ENCODE measurements around the gene NPTX1. TPM values are rescaled to one million over a fixed set of nuclear protein-coding genes. Genes with fewer than 3 reads are reported as not detected.

Gene NPTX1
- total RNA-seq, 1 donor = under 0.01 TPM

DNA sequence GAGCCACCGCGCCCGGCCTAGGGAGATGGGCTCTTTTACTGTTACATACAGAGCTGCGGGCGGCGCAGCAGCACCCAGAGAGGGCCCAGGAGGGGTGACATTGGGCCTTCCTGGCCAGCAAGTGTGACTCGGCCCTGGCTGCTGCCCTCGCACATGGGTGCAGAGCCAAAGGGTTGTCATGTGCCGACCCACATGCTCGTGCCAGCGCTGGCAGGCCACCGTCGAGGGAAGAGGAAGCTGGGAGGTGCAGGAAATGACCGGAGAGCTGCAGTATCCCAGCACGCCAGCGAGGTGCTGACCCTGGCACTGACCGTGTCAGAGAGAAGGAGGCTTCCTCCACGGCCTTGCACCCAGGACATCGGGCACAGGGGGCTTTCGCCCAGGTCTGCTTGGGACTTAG lies 53.4 kb downstream of the NPTX1 start:
- no peaks in the 10 kb centered on the region for H3K27me3 ChIP-seq (ENCODE audit: insufficient read depth, low read length)
- H2AFZ ChIP-seq (ENCODE audit: low read length) = no peak overlapping the region
- H4K20me1 ChIP-seq (ENCODE audit: insufficient read depth, low read length) = peaks cover 31% of the 10 kb centered on the region
- DNase-seq (ENCODE audit: insufficient read length, low spot score, missing footprints) = peak; percentile 35
- peaks cover 14% of the 10 kb centered on the region for H3K36me3 ChIP-seq (ENCODE audit: insufficient read depth, low read length)
- no peak overlapping the region for H3K27ac ChIP-seq (ENCODE audit: low read depth, low read length)
- H3K79me2 ChIP-seq (ENCODE audit: insufficient read depth, low read length) = peaks cover 2% of the 10 kb centered on the region
- peaks cover 4% of the 10 kb centered on the region for H3K4me1 ChIP-seq (ENCODE audit: insufficient read depth, low read length)
- no peak overlapping the region for H3K4me2 ChIP-seq (ENCODE audit: insufficient read depth, low read length)
- no peak overlapping the region for H3K4me3 ChIP-seq (ENCODE audit: insufficient read depth, low read length)
- TF ChIP-seq, protein P1, sequence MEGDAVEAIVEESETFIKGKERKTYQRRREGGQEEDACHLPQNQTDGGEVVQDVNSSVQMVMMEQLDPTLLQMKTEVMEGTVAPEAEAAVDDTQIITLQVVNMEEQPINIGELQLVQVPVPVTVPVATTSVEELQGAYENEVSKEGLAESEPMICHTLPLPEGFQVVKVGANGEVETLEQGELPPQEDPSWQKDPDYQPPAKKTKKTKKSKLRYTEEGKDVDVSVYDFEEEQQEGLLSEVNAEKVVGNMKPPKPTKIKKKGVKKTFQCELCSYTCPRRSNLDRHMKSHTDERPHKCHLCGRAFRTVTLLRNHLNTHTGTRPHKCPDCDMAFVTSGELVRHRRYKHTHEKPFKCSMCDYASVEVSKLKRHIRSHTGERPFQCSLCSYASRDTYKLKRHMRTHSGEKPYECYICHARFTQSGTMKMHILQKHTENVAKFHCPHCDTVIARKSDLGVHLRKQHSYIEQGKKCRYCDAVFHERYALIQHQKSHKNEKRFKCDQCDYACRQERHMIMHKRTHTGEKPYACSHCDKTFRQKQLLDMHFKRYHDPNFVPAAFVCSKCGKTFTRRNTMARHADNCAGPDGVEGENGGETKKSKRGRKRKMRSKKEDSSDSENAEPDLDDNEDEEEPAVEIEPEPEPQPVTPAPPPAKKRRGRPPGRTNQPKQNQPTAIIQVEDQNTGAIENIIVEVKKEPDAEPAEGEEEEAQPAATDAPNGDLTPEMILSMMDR (IDR thresholded peaks at IDR 0.05; ENCODE audit: extremely low read depth, low read depth, low read length) = no peak
- no peaks in the 10 kb centered on the region for H3K9me3 ChIP-seq (ENCODE audit: low read depth, low read length)

DNA sequence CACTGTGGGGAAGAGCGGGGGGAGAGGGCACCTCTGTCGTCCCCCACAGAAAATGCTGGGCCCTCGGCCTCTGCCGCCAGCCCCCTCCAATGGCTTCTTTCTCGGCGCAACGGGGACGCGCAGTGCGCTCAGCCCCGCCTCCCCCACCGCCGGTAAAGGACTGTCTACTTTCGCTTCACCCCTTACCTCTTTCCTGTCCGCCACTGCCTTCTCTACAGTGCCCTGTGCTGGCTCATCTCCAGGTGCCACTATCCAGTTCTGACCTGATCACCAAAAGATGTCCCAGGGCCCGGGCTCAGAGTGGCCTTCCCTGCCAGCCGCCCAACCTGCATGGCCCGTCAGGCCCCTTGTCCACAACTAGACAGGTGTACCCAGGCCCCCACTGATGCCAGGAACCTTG lies 54.1 kb downstream of the NPTX1 start:
- TF ChIP-seq, protein P1 (IDR thresholded peaks at IDR 0.05; ENCODE audit: extremely low read depth, low read depth, low read length) = no peak
- peak; percentile 76 for DNase-seq (ENCODE audit: insufficient read length, low spot score, missing footprints)
- Histone ChIP-seq H3K27ac (ENCODE audit: low read depth, low read length) (no peak overlapping the region), H2AFZ (ENCODE audit: low read length) (no peak overlapping the region), H3K27me3 (ENCODE audit: insufficient read depth, low read length) (no peaks in the 10 kb centered on the region), H3K4me3 (ENCODE audit: insufficient read depth, low read length) (no peak overlapping the region), H3K9me3 (ENCODE audit: low read depth, low read length) (no peaks in the 10 kb centered on the region), H3K4me1 (ENCODE audit: insufficient read depth, low read length) (peaks cover 4% of the 10 kb centered on the region), H4K20me1 (ENCODE audit: insufficient read depth, low read length) (peaks cover 32% of the 10 kb centered on the region), H3K36me3 (ENCODE audit: insufficient read depth, low read length) (peaks cover 20% of the 10 kb centered on the region), H3K79me2 (ENCODE audit: insufficient read depth, low read length) (peaks cover 9% of the 10 kb centered on the region), H3K4me2 (ENCODE audit: insufficient read depth, low read length) (no peak overlapping the region)

DNA sequence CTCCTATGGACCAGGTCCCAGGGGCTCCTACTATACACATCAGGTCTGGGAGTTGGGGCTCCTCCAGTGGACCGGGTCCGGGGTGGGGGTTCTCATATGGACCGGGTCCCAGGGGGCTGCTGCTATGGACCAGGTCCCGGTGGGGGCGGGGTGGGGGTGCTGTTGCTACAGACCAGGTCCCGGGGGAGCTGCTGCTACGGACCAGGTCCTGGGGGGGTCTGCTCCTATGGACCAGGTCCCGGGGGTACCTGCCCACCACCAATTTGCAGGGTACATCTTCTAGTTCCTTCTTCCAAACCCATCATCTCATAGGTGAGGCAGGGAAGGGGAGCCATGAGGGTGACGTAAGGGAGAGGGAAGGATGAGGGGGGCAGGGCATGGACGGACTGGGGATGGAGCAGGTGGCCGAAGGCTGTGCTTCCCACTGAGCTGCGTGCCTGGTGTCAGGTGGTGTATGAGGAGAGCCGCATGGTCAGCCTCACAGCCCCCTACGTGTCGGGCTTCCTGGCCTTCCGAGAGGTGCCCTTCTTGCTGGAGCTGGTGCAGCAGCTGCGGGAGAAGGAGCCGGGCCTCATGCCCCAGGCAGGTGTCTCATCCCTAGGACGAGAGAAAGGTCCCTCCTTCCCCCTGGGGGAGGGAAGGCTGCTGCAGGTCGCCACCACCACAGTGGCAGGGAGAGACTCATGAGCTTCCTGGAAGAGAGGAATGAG lies 54.9 kb downstream of the NPTX1 start:
- H3K79me2 ChIP-seq (ENCODE audit: insufficient read depth, low read length) = peaks cover 17% of the 10 kb centered on the region
- H3K9me3 ChIP-seq (ENCODE audit: low read depth, low read length) = no peaks in the 10 kb centered on the region
- peaks cover 4% of the 10 kb centered on the region for H3K4me1 ChIP-seq (ENCODE audit: insufficient read depth, low read length)
- no peak overlapping the region for H3K27ac ChIP-seq (ENCODE audit: low read depth, low read length)
- no peak overlapping the region for H3K4me3 ChIP-seq (ENCODE audit: insufficient read depth, low read length)
- H2AFZ ChIP-seq (ENCODE audit: low read length) = no peak overlapping the region
- peaks cover 24% of the 10 kb centered on the region for H3K36me3 ChIP-seq (ENCODE audit: insufficient read depth, low read length)
- peaks cover 34% of the 10 kb centered on the region for H4K20me1 ChIP-seq (ENCODE audit: insufficient read depth, low read length)
- no peaks in the 10 kb centered on the region for H3K27me3 ChIP-seq (ENCODE audit: insufficient read depth, low read length)
- H3K4me2 ChIP-seq (ENCODE audit: insufficient read depth, low read length) = no peak overlapping the region
- TF ChIP-seq, protein P1 (IDR thresholded peaks at IDR 0.05; ENCODE audit: extremely low read depth, low read depth, low read length) = no peak
- peak; percentile 52 for DNase-seq (ENCODE audit: insufficient read length, low spot score, missing footprints)

DNA sequence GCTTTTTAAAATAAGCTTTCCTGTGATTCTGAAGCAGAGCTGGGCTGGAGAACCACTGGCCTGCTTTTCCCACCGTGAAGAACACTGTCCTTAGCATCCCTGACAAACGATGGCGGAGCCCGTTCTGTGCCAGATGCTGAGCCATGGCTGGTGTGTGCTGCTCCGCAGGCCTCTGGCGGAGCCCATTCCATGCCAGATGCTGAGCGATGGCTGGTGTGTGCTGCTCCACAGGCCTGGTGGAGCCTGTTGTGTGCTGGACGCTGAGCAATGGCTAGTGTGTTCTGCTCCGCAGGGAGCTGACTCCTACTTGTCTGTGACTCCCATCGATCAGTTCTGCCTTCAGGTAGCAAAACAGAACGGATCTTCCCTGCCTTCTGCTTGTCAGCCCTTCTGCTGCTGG lies 57.2 kb downstream of the NPTX1 start:
- H4K20me1 ChIP-seq (ENCODE audit: insufficient read depth, low read length) = peaks cover 35% of the 10 kb centered on the region

More for the DNA sequence above, 57.2 kb downstream of the NPTX1 start:
- Histone ChIP-seq H3K9me3 (ENCODE audit: low read depth, low read length) (no peaks in the 10 kb centered on the region), H3K4me2 (ENCODE audit: insufficient read depth, low read length) (no peak overlapping the region), H3K4me1 (ENCODE audit: insufficient read depth, low read length) (peaks cover 10% of the 10 kb centered on the region), H3K27me3 (ENCODE audit: insufficient read depth, low read length) (peaks cover under 1% of the 10 kb centered on the region), H3K27ac (ENCODE audit: low read depth, low read length) (no peak overlapping the region), H2AFZ (ENCODE audit: low read length) (no peak overlapping the region), H3K4me3 (ENCODE audit: insufficient read depth, low read length) (no peak overlapping the region), H3K79me2 (ENCODE audit: insufficient read depth, low read length) (peaks cover 27% of the 10 kb centered on the region), H3K36me3 (ENCODE audit: insufficient read depth, low read length) (peaks cover 24% of the 10 kb centered on the region)
- TF ChIP-seq, protein P1 (IDR thresholded peaks at IDR 0.05; ENCODE audit: extremely low read depth, low read depth, low read length) = no peak
- peak; percentile 59 for DNase-seq (ENCODE audit: insufficient read length, low spot score, missing footprints)

Data from osteoblast (primary cell).